GM18951 (cell line): Measurements from ENCODE around the gene ZDHHC11.
"Not testable (repeated sequence)": the region's sequence is repeated elsewhere in the genome, so short reads cannot be mapped to it uniquely, and the experiment has no call there.

Experiments
- POLR2A ChIP-seq: IDR thresholded peaks from 4 replicates; pipeline ENCODE4 v1.6.1; 2011; ENCODE audit warnings: mild to moderate bottlenecking; ENCODE audit not compliant: insufficient read length, insufficient read depth; ENCODE audit errors: extremely low read depth
- in situ Hi-C: fragments of 300-500 bp; cut with MboI; formaldehyde crosslinking; loops from one replicate; pipeline ENCODE4 v1.12.0; 2022; ENCODE audit warnings: low sequenced_read_pairs, mixed read lengths, inconsistent platforms; ENCODE audit not compliant: unreplicated experiment

Gene ZDHHC11

GRCh38 chr5:784428-785177, 66.2 kb downstream of the ZDHHC11 start, which contains the start of gene ZDHHC11B:
ZDHHC11B (minus strand) TSS chr5:784729; CDS start chr5:766919, 17,810 bp downstream.
- in situ Hi-C loops: not testable (repeated sequence)
- TF ChIP-seq POLR2A: peak; percentile 20

- in situ Hi-C loops: not testable (repeated sequence)
Measured at GRCh38 chr5:783881-784427, 66.8 kb downstream of the ZDHHC11 start.

- in situ Hi-C loops: not testable (repeated sequence)
Measured at GRCh38 chr5:783049-783802, 67.6 kb downstream of the ZDHHC11 start.

- in situ Hi-C loops: not testable (repeated sequence)
Measured at GRCh38 chr5:782356-782755, 68.4 kb downstream of the ZDHHC11 start.

GRCh38 chr5:780571-780970, 70.2 kb downstream of the ZDHHC11 start:
- in situ Hi-C loops: not testable (repeated sequence)

- in situ Hi-C loops: not testable (repeated sequence)
Measured at GRCh38 chr5:778967-779366, 71.8 kb downstream of the ZDHHC11 start.

- in situ Hi-C loops: not testable (repeated sequence)
Measured at GRCh38 chr5:778421-778820, 72.4 kb downstream of the ZDHHC11 start.

GRCh38 chr5:777756-778161, 73.0 kb downstream of the ZDHHC11 start:
- no peak for TF ChIP-seq POLR2A
- in situ Hi-C loops: no loop called here

GRCh38 chr5:776862-777711, 73.7 kb downstream of the ZDHHC11 start:
- in situ Hi-C loops: no loop called here
- TF ChIP-seq POLR2A: no peak

GRCh38 chr5:775961-776861, 74.6 kb downstream of the ZDHHC11 start:
- TF ChIP-seq POLR2A: no peak
- in situ Hi-C loops: no loop called here

- in situ Hi-C loops: not testable (repeated sequence)
Measured at GRCh38 chr5:775595-775960, 75.2 kb downstream of the ZDHHC11 start.

- in situ Hi-C loops: loop anchor here (5.0 kb wide), 1 partner anchor 93 kb away; no protein-coding TSS in a partner anchor
Measured at GRCh38 chr5:774854-775505, 75.8 kb downstream of the ZDHHC11 start.

GRCh38 chr5:774304-774703, 76.5 kb downstream of the ZDHHC11 start:
- in situ Hi-C loops: loop anchor here (5.0 kb wide), 1 partner anchor 92 kb away; no protein-coding TSS in a partner anchor
